Panc1 (cell line): Measurements from ENCODE around the gene MAML3. TPM values are rescaled to one million over a fixed set of nuclear protein-coding genes. Genes with fewer than 3 reads are reported as not detected.
"Not testable (repeated sequence)": the region's sequence is repeated elsewhere in the genome, so short reads cannot be mapped to it uniquely, and the experiment has no call there.

Experiments used
- ATAC-seq: fragments of 200-7000 bp; cut with Tn5 transposase; 2 replicates; pipeline ENCODE4 v1.9.1; 2020; ENCODE audit warnings: mild to moderate bottlenecking, moderate library complexity
- BruUV-seq: library from RNA; stranded (reverse); fragments of 400-500 nt; replicated peaks from 2 replicates; lab custom pipeline; 2021; lab: Mats Ljungman, UMichigan
- CTCF ChIA-PET: fragments of 300-600 bp; sonication (Branson Sonifier 250); formaldehyde crosslinking; loops from one replicate; lab custom pipeline; 2022; ENCODE audit warnings: antibody characterized with exemption; lab: Charles Lee
- POLR2A ChIA-PET: fragments of 300-600 bp; sonication (Branson Sonifier 250); formaldehyde crosslinking; loops from one replicate; lab custom pipeline; 2022; ENCODE audit warnings: antibody characterized with exemption; lab: Charles Lee
- DNase-seq: peaks from one replicate; pipeline ENCODE4 v3.0.0-alpha.2; 2010; ENCODE audit warnings: low read depth, low spot score
- H3K27ac ChIP-seq: 2 replicates; pipeline ENCODE4 v1.5.1; 2011; ENCODE audit warnings: mild to moderate bottlenecking, low read length, inconsistent platforms
- H3K27me3 ChIP-seq: fragments of 200-500 bp; sonication (Bioruptor generic); 2 replicates; pipeline ENCODE4 v1.6.0; 2014; ENCODE audit warnings: low read length, inconsistent platforms; ENCODE audit not compliant: control insufficient read depth, insufficient read depth
- H3K36me3 ChIP-seq: fragments of 200-500 bp; sonication (Bioruptor generic); 2 replicates; pipeline ENCODE4 v1.5.1; 2014; ENCODE audit warnings: inconsistent platforms, mild to moderate bottlenecking, low read length, moderate library complexity; ENCODE audit not compliant: control insufficient read depth, insufficient read depth
- H3K4me1 ChIP-seq: 2 replicates; pipeline ENCODE4 v1.5.1; 2011; ENCODE audit warnings: inconsistent platforms, mild to moderate bottlenecking, low read length, moderate library complexity; ENCODE audit not compliant: control insufficient read depth, insufficient read depth
- H3K4me3 ChIP-seq, 2 experiments: 2 replicates each; pipeline ENCODE4 v1.5.1; 2011 to 2012; ENCODE audit warnings: low read depth in 2 of 2, low read length in 2 of 2, mild to moderate bottlenecking in 2 of 2, inconsistent platforms in 1 of 2, moderate library complexity in 1 of 2
- H3K9me3 ChIP-seq: fragments of 200-500 bp; sonication (Bioruptor generic); 2 replicates; pipeline ENCODE4 v1.5.1; 2014; ENCODE audit warnings: low read depth, mild to moderate bottlenecking, inconsistent platforms, low read length, moderate library complexity; ENCODE audit not compliant: control insufficient read depth, insufficient read depth
- CTCF ChIP-seq: fragments of 450-650 bp; IDR thresholded peaks from 2 replicates; pipeline ENCODE4 v1.5.1; 2017; ENCODE audit warnings: mild to moderate bottlenecking
- POLR2AphosphoS5 ChIP-seq: IDR thresholded peaks from 2 replicates; pipeline ENCODE4 v1.6.1; 2012; ENCODE audit warnings: mild to moderate bottlenecking, low read depth, low read length, moderate library complexity
- REST ChIP-seq, 2 experiments: IDR thresholded peaks; 2 replicates each; pipeline ENCODE4 v1.6.1; 2011 to 2012; ENCODE audit warnings: low read depth in 2 of 2, control low read depth in 1 of 2, low read length in 1 of 2, mild to moderate bottlenecking in 1 of 2, moderate library complexity in 1 of 2; ENCODE audit not compliant: insufficient read depth in 1 of 2
- SIN3A ChIP-seq: IDR thresholded peaks from 2 replicates; pipeline ENCODE4 v1.6.1; 2012; ENCODE audit warnings: low read depth, mild to moderate bottlenecking, low read length, moderate library complexity, borderline replicate concordance; ENCODE audit not compliant: insufficient read depth
- TCF7L2 ChIP-seq: IDR thresholded peaks from 2 replicates; pipeline ENCODE4 v1.6.1; 2011; ENCODE audit warnings: mild to moderate bottlenecking, low read depth, low read length, inconsistent platforms
- in situ Hi-C: cut with HindIII; loops from 2 replicates; pipeline ENCODE4 v1.10.0; 2016; ENCODE audit warnings: low sequenced_read_pairs, low pct_unique_long_range_greater_than_20kb
- intact Hi-C: fragments of 100-400 bp; cut with micrococcal nuclease; formaldehyde crosslinking; loops from one replicate; pipeline ENCODE4 v1.10.0; 2022; ENCODE audit not compliant: unreplicated experiment
- total RNA-seq: library from RNA; stranded (reverse); gene quantifications from one replicate; pipeline ENCODE4 v1.2.1, GENCODE V29; 2021; ENCODE audit not compliant: unreplicated experiment

Gene MAML3
- total RNA-seq, 1 experiment from 2014 or later = 7.7 TPM

- BruUV-seq, POLR2A ChIA-PET: not testable (repeated sequence)
These were observed 455.6 kb downstream of the MAML3 start for GRCh38 chr4:139698167-139698925.

GRCh38 chr4:139696491-139696890, 457.5 kb downstream of the MAML3 start:
- in situ Hi-C loops = no loop called here
- CTCF ChIA-PET = interaction anchor here (0.6 kb wide), 1 partner anchor 448 kb away, joined by 7 read pairs; no protein-coding TSS in a partner anchor
- ATAC-seq (no peak), DNase-seq (no peak)
- H3K9me3 ChIP-seq = no peaks in the 10 kb centered on the region
- no peak overlapping the region for H3K27ac ChIP-seq
- no peaks in the 10 kb centered on the region for H3K27me3 ChIP-seq
- H3K4me3 ChIP-seq = no peak overlapping the region
- H3K36me3 ChIP-seq = no peaks in the 10 kb centered on the region
- no TSS peak for BruUV-seq
- intact Hi-C loops = no loop called here
- POLR2A ChIA-PET = no interaction called here
- TF ChIP-seq POLR2AphosphoS5 (no peak), SIN3A (no peak)
- H3K4me1 ChIP-seq = no peaks in the 10 kb centered on the region

More at GRCh38 chr4:139698167-139698925, 455.6 kb downstream of the MAML3 start:
- H3K27me3 ChIP-seq, H3K9me3 ChIP-seq, intact Hi-C loops, H3K4me3 ChIP-seq, ATAC-seq, DNase-seq, H3K36me3 ChIP-seq, H3K27ac ChIP-seq, H3K4me1 ChIP-seq, in situ Hi-C loops: not testable (repeated sequence)
- peak; percentile 54 for TF ChIP-seq CTCF
- CTCF ChIA-PET = interaction anchor here (0.6 to 0.7 kb wide), 4 partner anchors 42 to 95 kb away, joined by 3 to 6 read pairs (median 4); no protein-coding TSS in a partner anchor

GRCh38 chr4:139694522-139695107, 459.4 kb downstream of the MAML3 start:
- ChIA-PET POLR2A (no interaction called here), CTCF (no interaction called here)
- no peak overlapping the region for H3K27ac ChIP-seq
- TF ChIP-seq SIN3A (no peak), TCF7L2 (no peak), POLR2AphosphoS5 (no peak), REST (IDR thresholded peaks at IDR 0.05; ENCODE audit: insufficient read depth in 1 of 2, low read depth in 2 of 2, low read length in 1 of 2) (no peak), CTCF (no peak)
- no peaks in the 10 kb centered on the region for H3K4me1 ChIP-seq
- intact Hi-C loops = no loop called here
- H3K9me3 ChIP-seq = no peaks in the 10 kb centered on the region
- in situ Hi-C loops = no loop called here
- no peaks in the 10 kb centered on the region for H3K36me3 ChIP-seq
- ATAC-seq (no peak), DNase-seq (no peak)
- no peak overlapping the region for H3K4me3 ChIP-seq
- H3K27me3 ChIP-seq = no peaks in the 10 kb centered on the region
- no TSS peak for BruUV-seq
